Lower leg skin (tissue), 4 donors: ENCODE results near the gene SERHL2. TPM values are rescaled to one million over a fixed set of nuclear protein-coding genes. Genes with fewer than 3 reads are reported as not detected.

ENCODE experiments used
- DNase-seq, 2 donors: peaks; one replicate each; pipeline ENCODE4 v3.0.0-alpha.2; 2019; ENCODE audit warnings: low spot score in 2 of 2
- H3K4me3 ChIP-seq: fragments of 200-600 bp; sonication (generic); 2 replicates; pipeline ENCODE4 v1.5.1; 2017; ENCODE audit warnings: mild to moderate bottlenecking, low read depth; ENCODE audit not compliant: poor library complexity, severe bottlenecking
- CTCF ChIP-seq, 3 donors: fragments of 450-650 bp; IDR thresholded peaks; one replicate each; pipeline ENCODE4 v1.5.1; 2016; ENCODE audit warnings: antibody characterized with exemption in 3 of 3, mild to moderate bottlenecking in 3 of 3, moderate library complexity in 2 of 3
- POLR2A ChIP-seq, 2 donors: fragments of 450-650 bp; IDR thresholded peaks; one replicate each; pipeline ENCODE4 v1.6.1; 2016 to 2017; ENCODE audit warnings: antibody characterized with exemption in 2 of 2, mild to moderate bottlenecking in 1 of 2, moderate library complexity in 1 of 2
- WGBS, 2 donors: methylation state at CpG; one replicate each; pipeline ENCODE4 v1.1.5; 2018; 5-methylcytosine and 5-hydroxymethylcytosine counted together
- intact Hi-C: fragments of 100-400 bp; cut with DNase I; formaldehyde crosslinking; loops from one replicate; pipeline ENCODE4 v1.15.0; 2023; ENCODE audit warnings: low total_unique reads
- total RNA-seq, 4 donors: library from RNA; depleted of rRNA; stranded (reverse); fragments of >200 nt; gene quantifications; one replicate each; pipeline ENCODE4 v1.1.0, GENCODE V29; 2016

SERHL2 gene
- total RNA-seq, 4 donors from 2014 or later = 13.1 to 39.5 (median 18.2) TPM

GRCh38 chr22:42585096-42585495 is 31.3 kb downstream of the SERHL2 start:
- 72 to 81% methylated on average over 8 of the region's 8 CpGs for WGBS, 2 donors
- H3K4me3 ChIP-seq = no peak overlapping the region
- TF ChIP-seq POLR2A (IDR thresholded peaks at IDR 0.05) (no peak), CTCF (IDR thresholded peaks at IDR 0.05) (no peak)
- DNase-seq = no peak
- intact Hi-C loops = no loop called here

- intact Hi-C loops = no loop called here
- whole genome bisulfite sequencing, 2 donors = 91% methylated on average over 4 of the region's 4 CpGs
- H3K4me3 ChIP-seq = no peak overlapping the region
- DNase-seq = no peak
- TF ChIP-seq CTCF (IDR thresholded peaks at IDR 0.05) (no peak), POLR2A (IDR thresholded peaks at IDR 0.05) (no peak)
These were observed 32.6 kb downstream of the SERHL2 start for GRCh38 chr22:42586381-42586780.

GRCh38 chr22:42587588-42588175 is 33.9 kb downstream of the SERHL2 start:
- no peak overlapping the region for H3K4me3 ChIP-seq
- no peak for TF ChIP-seq CTCF (IDR thresholded peaks at IDR 0.05)
- no peak for TF ChIP-seq POLR2A (IDR thresholded peaks at IDR 0.05)
- no peak for DNase-seq
- WGBS, 2 donors = 80 to 82% methylated on average over 5 of the region's 5 CpGs
- intact Hi-C loops = no loop called here

- no peak for TF ChIP-seq CTCF (IDR thresholded peaks at IDR 0.05)
- no peak for TF ChIP-seq POLR2A (IDR thresholded peaks at IDR 0.05)
- no peak overlapping the region for H3K4me3 ChIP-seq
- no peak for DNase-seq
- intact Hi-C loops = no loop called here
- WGBS, 2 donors = 94 to 95% methylated on average over 12 of the region's 12 CpGs
These were observed 38.2 kb downstream of the SERHL2 start for GRCh38 chr22:42591987-42592386.

- no peak for DNase-seq
- WGBS, 2 donors = 74 to 90% methylated on average over 3 of the region's 3 CpGs
- no peak for TF ChIP-seq CTCF (IDR thresholded peaks at IDR 0.05)
- TF ChIP-seq POLR2A (IDR thresholded peaks at IDR 0.05) = no peak
- intact Hi-C loops = no loop called here
- H3K4me3 ChIP-seq = no peak overlapping the region
These were observed 41.7 kb downstream of the SERHL2 start for GRCh38 chr22:42595434-42595833.

GRCh38 chr22:42596336-42596735 is 42.6 kb downstream of the SERHL2 start:
- TF ChIP-seq CTCF (IDR thresholded peaks at IDR 0.05) (no peak), POLR2A (IDR thresholded peaks at IDR 0.05) (no peak)
- DNase-seq = no peak
- 33 to 44% methylated on average over 5 of the region's 5 CpGs for WGBS, 2 donors
- intact Hi-C loops = no loop called here
- no peak overlapping the region for H3K4me3 ChIP-seq
